ENCODE results near the gene MFF. TPM values are rescaled to one million over a fixed set of nuclear protein-coding genes. Genes with fewer than 3 reads are reported as not detected.

MFF gene
- total and polyA plus RNA-seq, 2 of the 4 experiments (the other 2 are of a cell fraction): 70.1 to 86.4 TPM

DNA sequence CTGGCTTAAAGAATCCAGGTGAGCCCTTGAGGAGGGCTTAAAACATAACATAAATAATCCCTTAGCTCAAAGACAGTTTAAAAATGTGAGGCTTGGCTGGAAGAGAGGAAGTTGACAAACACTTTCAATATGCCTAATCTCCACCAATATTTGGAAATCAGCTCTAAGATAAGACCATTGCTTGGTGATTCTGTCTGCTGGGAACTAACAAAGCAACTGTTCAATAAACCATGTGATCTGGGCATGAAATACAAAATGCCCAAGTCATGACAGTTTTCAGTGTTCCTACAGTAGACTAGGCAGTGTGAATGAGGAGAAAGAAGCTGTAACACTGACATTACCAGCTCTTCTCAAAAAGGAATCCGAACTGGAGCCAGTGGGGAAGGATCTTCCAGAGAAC lies 10.7 kb downstream of the MFF start:
- TF ChIP-seq CEBPB (IDR thresholded peaks at IDR 0.05; ENCODE audit: low read depth, low read length) (no peak), POLR2A (IDR thresholded peaks at IDR 0.05; ENCODE audit: low read depth, low read length) (no peak), MAFK (IDR thresholded peaks at IDR 0.05; ENCODE audit: low read depth, low read length) (no peak), CHD1 (IDR thresholded peaks at IDR 0.05; ENCODE audit: low read depth, low read length) (no peak), MAZ (IDR thresholded peaks at IDR 0.05; ENCODE audit: borderline replicate concordance, low read depth, low read length) (no peak)
- Histone ChIP-seq H2AK9ac (replicated peaks; ENCODE audit: low read depth, low read length, poor library complexity) (no peak overlapping the region), H2BK120ac (ENCODE audit: low read depth, low read length) (no peak overlapping the region), H4K20me1 (ENCODE audit: insufficient read depth, low read length) (no peaks in the 10 kb centered on the region), H3K9me1 (ENCODE audit: insufficient read depth, low read length) (peaks cover 3% of the 10 kb centered on the region), H3K27me3 (ENCODE audit: control insufficient read depth, insufficient read depth, low read length) (no peaks in the 10 kb centered on the region), H2AK5ac (ENCODE audit: low read depth, low read length) (no peak overlapping the region), H3K9me3 (ENCODE audit: control insufficient read depth, insufficient read depth, low read length) (no peaks in the 10 kb centered on the region), H2BK5ac (ENCODE audit: low read depth, low read length, poor library complexity, severe bottlenecking) (no peak overlapping the region), H3K4me2 (ENCODE audit: low read depth, low read length) (no peak overlapping the region), H4K8ac (ENCODE audit: low read depth in 2 of 2, low read length in 2 of 2) (no peak overlapping the region), H4K91ac (ENCODE audit: insufficient read depth, low read depth, low read length) (no peak overlapping the region), H3K4me3 (ENCODE audit: insufficient read depth, low read depth, low read length) (no peak overlapping the region), H3K79me1 (ENCODE audit: low read depth in 1 of 2, low read length in 2 of 2) (peaks cover 17 to 18% of the 10 kb centered on the region in 2 experiments), H3K56ac (ENCODE audit: extremely low read depth, insufficient read depth, low read length) (no peak overlapping the region), H2BK15ac (ENCODE audit: low read depth, low read length) (no peak overlapping the region), H2AFZ (replicated peaks; ENCODE audit: low read length, poor library complexity) (no peak overlapping the region), H3K4me1 (ENCODE audit: control insufficient read depth, insufficient read depth, low read length) (no peaks in the 10 kb centered on the region), H3K18ac (ENCODE audit: low read depth, low read length) (no peak overlapping the region), H3K27ac (ENCODE audit: insufficient read depth, low read length) (no peak overlapping the region), H4K5ac (ENCODE audit: low read depth, low read length) (no peak overlapping the region), H3K4ac (ENCODE audit: low read depth, low read length) (no peak overlapping the region), H3K14ac (replicated peaks; ENCODE audit: low read depth, low read length) (no peak overlapping the region), H2BK20ac (ENCODE audit: low read depth, low read length) (no peak overlapping the region), H3K23ac (ENCODE audit: low read depth, low read length) (no peak overlapping the region), H3K9ac (ENCODE audit: low read depth, low read length) (no peak overlapping the region), H3K36me3 (ENCODE audit: control insufficient read depth, insufficient read depth, low read length) (peaks cover 14% of the 10 kb centered on the region)
- POLR2A ChIA-PET (ENCODE audit: unreplicated experiment): interaction anchor here (0.6 kb wide), 1 partner anchor 10 kb away, joined by 3 read pairs; no protein-coding TSS in a partner anchor
- ATAC-seq (ENCODE audit: low read depth) (no peak), DNase-seq (no peak)
- WGBS, 2 experiments (ENCODE audit: extremely low coverage in 2 of 2, insufficient read length in 1 of 2): no CpG with 5 or more reads among the region's 1 CpG
- in situ Hi-C loops (cut with MboI; ENCODE audit: low sequenced_read_pairs): no loop called here
- no TSS peak for BruUV-seq (replicated peaks)
- CTCF ChIA-PET: no interaction called here
- dilution Hi-C loops (cut with HindIII; ENCODE audit: low sequenced_read_pairs, unreplicated experiment): no loop called here
- intact Hi-C loops (cut with micrococcal nuclease): no loop called here
